BE2C (cell line): Measurements from ENCODE around the gene DPYSL4.

Experiments
- DNase-seq: peaks from one replicate; pipeline ENCODE4 v3.0.0-alpha.2; 2020
- H3K27me3 ChIP-seq: fragments of 250-450 bp; sonication (Bioruptor Pico); 2 replicates; pipeline ENCODE4 v1.5.1; 2020; ENCODE audit warnings: mild to moderate bottlenecking
- H3K36me3 ChIP-seq: fragments of 250-450 bp; sonication (Bioruptor Pico); 2 replicates; pipeline ENCODE4 v1.5.1; 2020; ENCODE audit warnings: mild to moderate bottlenecking
- H3K4me1 ChIP-seq: fragments of 250-450 bp; sonication (Bioruptor Pico); 2 replicates; pipeline ENCODE4 v1.5.1; 2020
- H3K4me3 ChIP-seq: 2 replicates; pipeline ENCODE4 v1.5.1; 2011; ENCODE audit warnings: low read depth, low read length
- H3K9me3 ChIP-seq: fragments of 250-450 bp; sonication (Bioruptor Pico); 2 replicates; pipeline ENCODE4 v1.5.1; 2020
- CTCF ChIP-seq: IDR thresholded peaks from 2 replicates; pipeline ENCODE4 v1.5.1; 2012; ENCODE audit warnings: mild to moderate bottlenecking, low read depth, low read length

Gene DPYSL4

GRCh38 chr10:132241086-132241485 lies 54.3 kb downstream of the DPYSL4 start:
- no peaks in the 10 kb centered on the region; the same call in 1 of the 2 replicates for H3K4me1 ChIP-seq
- no peak for DNase-seq

GRCh38 chr10:132241496-132241895 lies 54.7 kb downstream of the DPYSL4 start:
- Histone ChIP-seq H3K4me1 (no peaks in the 10 kb centered on the region; the same call in 1 of the 2 replicates), H3K27me3 (no peaks in the 10 kb centered on the region), H3K9me3 (no peaks in the 10 kb centered on the region), H3K36me3 (no peaks in the 10 kb centered on the region), H3K4me3 (no peak overlapping the region)
- DNase-seq = no peak
- TF ChIP-seq CTCF = no peak

More at GRCh38 chr10:132241086-132241485, 54.3 kb downstream of the DPYSL4 start:
- H3K36me3 ChIP-seq = no peaks in the 10 kb centered on the region
- H3K9me3 ChIP-seq = no peaks in the 10 kb centered on the region
- no peaks in the 10 kb centered on the region for H3K27me3 ChIP-seq
- TF ChIP-seq CTCF = no peak
- H3K4me3 ChIP-seq = no peak overlapping the region

GRCh38 chr10:132242103-132242840 lies 55.5 kb downstream of the DPYSL4 start:
- Histone ChIP-seq H3K4me3 (no peak overlapping the region), H3K9me3 (no peaks in the 10 kb centered on the region), H3K27me3 (no peaks in the 10 kb centered on the region), H3K36me3 (no peaks in the 10 kb centered on the region), H3K4me1 (no peaks in the 10 kb centered on the region; the same call in 1 of the 2 replicates)
- DNase-seq = no peak
- TF ChIP-seq CTCF = no peak

GRCh38 chr10:132243141-132243540 lies 56.4 kb downstream of the DPYSL4 start:
- Histone ChIP-seq H3K4me1 (no peaks in the 10 kb centered on the region; the same call in 1 of the 2 replicates), H3K4me3 (no peak overlapping the region), H3K36me3 (no peaks in the 10 kb centered on the region), H3K9me3 (no peaks in the 10 kb centered on the region), H3K27me3 (no peaks in the 10 kb centered on the region)
- TF ChIP-seq CTCF = no peak
- no peak for DNase-seq

GRCh38 chr10:132243626-132244025 lies 56.9 kb downstream of the DPYSL4 start:
- Histone ChIP-seq H3K27me3 (no peaks in the 10 kb centered on the region), H3K9me3 (no peaks in the 10 kb centered on the region), H3K4me3 (no peak overlapping the region), H3K4me1 (no peaks in the 10 kb centered on the region; the same call in 1 of the 2 replicates), H3K36me3 (no peaks in the 10 kb centered on the region)
- TF ChIP-seq CTCF = no peak
- DNase-seq = no peak

GRCh38 chr10:132245056-132245455 lies 58.3 kb downstream of the DPYSL4 start:
- TF ChIP-seq CTCF = no peak
- Histone ChIP-seq H3K4me1 (no peaks in the 10 kb centered on the region), H3K27me3 (no peaks in the 10 kb centered on the region), H3K4me3 (no peak overlapping the region), H3K36me3 (no peaks in the 10 kb centered on the region), H3K9me3 (no peaks in the 10 kb centered on the region)
- DNase-seq = no peak
